ENCODE results near the gene RREB1.

- TF ChIP-seq POLR2AphosphoS5 (IDR thresholded peaks at IDR 0.05; ENCODE audit: insufficient read depth, low read depth, low read length) (no peak), CTCF (IDR thresholded peaks at IDR 0.05; ENCODE audit: extremely low read depth in 1 of 2, insufficient read depth in 1 of 2, low read depth in 1 of 2, low read length in 2 of 2) (no peak), MYC (IDR thresholded peaks at IDR 0.05; ENCODE audit: low read depth, low read length) (no peak)
These were observed 76.7 kb downstream of the RREB1 start for GRCh38 chr6:7184502-7184901.

Data from endothelial cell of umbilical vein (primary cell).